Measurements from ENCODE around the gene TSG101. TPM values are rescaled to one million over a fixed set of nuclear protein-coding genes. Genes with fewer than 3 reads are reported as not detected.

TSG101 gene
- total RNA-seq, 2 experiments from 2014 or later, result 34.0 to 37.4 TPM

DNA sequence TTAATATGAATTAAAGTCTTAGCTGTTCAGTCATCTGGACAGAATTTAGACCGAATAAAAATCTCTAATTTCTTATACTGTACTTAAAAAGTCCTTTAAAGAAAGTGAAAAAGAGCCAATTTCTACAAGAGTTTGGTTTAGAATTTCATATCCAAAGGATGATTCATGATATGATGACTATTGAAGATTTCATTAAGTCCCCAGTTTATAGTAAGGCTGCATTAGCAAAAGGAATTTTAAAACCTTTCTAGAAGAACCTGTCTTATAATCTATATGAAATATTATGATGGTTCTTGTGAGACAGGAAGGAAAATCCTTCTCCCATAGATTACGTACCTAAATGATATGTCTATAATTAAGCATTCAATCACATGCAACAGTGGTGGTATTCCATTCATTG, 34.8 kb downstream of the TSG101 start:
- POLR2A ChIA-PET, result no interaction called here
- TF ChIP-seq, protein P1, sequence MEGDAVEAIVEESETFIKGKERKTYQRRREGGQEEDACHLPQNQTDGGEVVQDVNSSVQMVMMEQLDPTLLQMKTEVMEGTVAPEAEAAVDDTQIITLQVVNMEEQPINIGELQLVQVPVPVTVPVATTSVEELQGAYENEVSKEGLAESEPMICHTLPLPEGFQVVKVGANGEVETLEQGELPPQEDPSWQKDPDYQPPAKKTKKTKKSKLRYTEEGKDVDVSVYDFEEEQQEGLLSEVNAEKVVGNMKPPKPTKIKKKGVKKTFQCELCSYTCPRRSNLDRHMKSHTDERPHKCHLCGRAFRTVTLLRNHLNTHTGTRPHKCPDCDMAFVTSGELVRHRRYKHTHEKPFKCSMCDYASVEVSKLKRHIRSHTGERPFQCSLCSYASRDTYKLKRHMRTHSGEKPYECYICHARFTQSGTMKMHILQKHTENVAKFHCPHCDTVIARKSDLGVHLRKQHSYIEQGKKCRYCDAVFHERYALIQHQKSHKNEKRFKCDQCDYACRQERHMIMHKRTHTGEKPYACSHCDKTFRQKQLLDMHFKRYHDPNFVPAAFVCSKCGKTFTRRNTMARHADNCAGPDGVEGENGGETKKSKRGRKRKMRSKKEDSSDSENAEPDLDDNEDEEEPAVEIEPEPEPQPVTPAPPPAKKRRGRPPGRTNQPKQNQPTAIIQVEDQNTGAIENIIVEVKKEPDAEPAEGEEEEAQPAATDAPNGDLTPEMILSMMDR (IDR thresholded peaks at IDR 0.05), result no peak
- Mint-ChIP-seq H3K9me3 (no peaks in the 10 kb centered on the region), H3K27me3 (no peaks in the 10 kb centered on the region), H3K36me3 (ENCODE audit: low read depth) (peaks cover 31% of the 10 kb centered on the region), H3K27ac (no peak overlapping the region), H3K4me1 (ENCODE audit: low read depth) (peaks cover 5% of the 10 kb centered on the region), H3K4me3 (no peak overlapping the region)
- ATAC-seq (no peak), DNase-seq (no peak)
- CTCF ChIA-PET, result no interaction called here
- intact Hi-C loops (cut with micrococcal nuclease), result no loop called here

DNA sequence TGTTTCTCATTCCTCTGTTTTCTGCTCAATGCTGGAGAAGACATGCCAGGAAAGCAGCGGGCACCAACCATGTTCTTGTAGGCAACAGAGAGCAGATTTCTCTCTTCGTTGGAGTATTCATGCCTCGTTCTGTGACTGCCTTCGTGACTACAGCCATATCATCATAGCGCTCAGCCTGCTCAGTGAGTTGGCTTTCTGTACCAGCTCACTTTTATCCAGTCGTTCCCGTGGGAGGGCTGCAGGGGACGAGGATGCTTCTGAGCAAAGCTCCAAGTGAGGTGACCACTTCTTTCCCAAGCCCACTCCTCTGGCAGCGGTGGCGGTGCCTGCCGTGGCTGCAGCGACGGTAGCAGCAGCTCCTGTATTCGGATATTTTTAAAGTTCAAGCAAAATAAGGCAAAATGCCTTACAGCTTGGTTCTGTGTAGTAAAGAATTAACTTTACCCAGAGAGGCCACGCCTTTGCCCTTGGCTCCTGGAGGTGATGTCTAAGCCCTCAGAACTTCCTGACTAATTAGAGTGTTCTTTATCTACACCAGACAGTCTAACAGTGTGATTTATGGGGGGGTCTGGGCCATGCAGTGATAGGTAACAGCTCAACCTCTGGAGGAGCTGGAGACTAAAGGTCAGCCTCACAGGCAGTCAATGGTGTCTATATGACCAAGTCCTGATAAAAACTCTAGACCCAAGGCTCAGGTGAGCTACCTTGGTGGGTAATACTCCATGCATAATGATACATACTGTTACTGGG, 35.8 kb downstream of the TSG101 start:
- CTCF ChIA-PET, result no interaction called here
- TF ChIP-seq, protein P1 (IDR thresholded peaks at IDR 0.05), result no peak
- Mint-ChIP-seq H3K4me1 (ENCODE audit: low read depth) (peaks cover 10% of the 10 kb centered on the region), H3K27ac (peak overlapping the region; percentile 46), H3K4me3 (no peak overlapping the region), H3K36me3 (ENCODE audit: low read depth) (peaks cover 32% of the 10 kb centered on the region), H3K27me3 (no peaks in the 10 kb centered on the region), H3K9me3 (no peaks in the 10 kb centered on the region)
- POLR2A ChIA-PET, result no interaction called here
- intact Hi-C loops (cut with micrococcal nuclease), result no loop called here
- no peak for ATAC-seq
- no peak for DNase-seq

DNA sequence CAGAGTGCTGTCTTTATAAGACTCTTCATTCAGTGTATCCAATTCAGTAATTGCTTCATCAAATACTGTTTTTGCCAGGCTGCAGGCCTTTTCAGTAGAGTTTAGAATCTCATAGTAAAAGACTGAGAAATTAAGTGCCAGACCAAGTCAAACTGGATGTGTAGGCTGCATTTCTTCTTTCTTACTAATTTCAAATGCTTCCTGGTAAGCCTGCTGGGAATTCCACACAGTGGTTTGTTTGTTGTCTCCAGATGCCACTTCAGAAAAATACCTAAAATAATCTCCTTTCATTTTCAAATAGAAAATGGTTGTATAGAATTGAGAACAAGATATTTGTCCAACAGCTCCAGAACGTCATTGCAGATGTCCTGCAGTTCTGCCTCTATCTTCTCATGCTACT, 36.4 kb downstream of the TSG101 start:
- ATAC-seq (no peak), DNase-seq (no peak)
- H3K4me1 Mint-ChIP-seq (ENCODE audit: low read depth), result peaks cover 12% of the 10 kb centered on the region
- intact Hi-C loops (cut with micrococcal nuclease), result no loop called here
- ChIA-PET POLR2A (no interaction called here), CTCF (no interaction called here)
- no peak overlapping the region for H3K4me3 Mint-ChIP-seq
- TF ChIP-seq, protein P1 (IDR thresholded peaks at IDR 0.05), result no peak
- no peaks in the 10 kb centered on the region for H3K9me3 Mint-ChIP-seq
- peaks cover 33% of the 10 kb centered on the region for H3K36me3 Mint-ChIP-seq (ENCODE audit: low read depth)
- H3K27me3 Mint-ChIP-seq, result no peaks in the 10 kb centered on the region
- H3K27ac Mint-ChIP-seq, result peak overlapping the region; percentile 46

DNA sequence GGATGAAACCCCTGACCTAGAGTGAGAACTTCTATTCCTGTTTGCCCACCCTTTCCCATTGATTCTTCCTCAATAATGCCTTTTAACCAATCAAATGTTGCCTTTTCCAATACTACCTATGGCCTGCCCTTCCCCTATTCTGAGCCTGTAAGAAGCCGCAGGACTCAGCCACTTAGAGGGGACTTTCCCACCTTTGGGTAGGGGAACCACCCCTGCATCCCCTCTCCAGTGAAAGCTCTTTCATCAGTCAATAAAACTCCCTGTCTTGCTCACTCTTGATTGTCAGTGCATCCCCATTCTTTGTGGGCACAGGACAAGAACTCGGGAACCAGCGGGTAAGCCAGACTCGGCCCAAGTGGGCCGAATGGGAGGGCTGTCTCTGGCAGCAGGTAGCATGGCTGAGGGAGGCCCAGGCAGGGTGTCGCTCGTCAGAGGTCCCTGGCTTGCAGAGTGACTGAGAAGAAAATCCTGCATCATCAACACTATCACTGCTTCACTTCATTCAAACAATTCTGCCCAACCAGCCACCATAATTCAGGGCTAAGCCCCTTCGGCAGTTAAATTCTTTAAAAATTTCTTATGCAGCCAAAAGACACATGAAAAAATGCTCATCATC, 40.7 kb downstream of the TSG101 start:
- ATAC-seq, result peak; percentile 70
- peaks cover 49% of the 10 kb centered on the region for H3K36me3 Mint-ChIP-seq (ENCODE audit: low read depth)
- ChIA-PET CTCF (interaction anchor here (0.6 kb wide), 1 partner anchor 242 kb away, joined by 3 read pairs; no protein-coding TSS in a partner anchor), POLR2A (interaction anchor here (1.0 kb wide), 1 partner anchor 32 kb away, joined by 3 read pairs; no protein-coding TSS in a partner anchor)
- no peak overlapping the region for H3K4me3 Mint-ChIP-seq
- peaks cover 9% of the 10 kb centered on the region for H3K4me1 Mint-ChIP-seq (ENCODE audit: low read depth)
- peak; percentile 23 for DNase-seq
- TF ChIP-seq, protein P1 (IDR thresholded peaks at IDR 0.05), result no peak
- intact Hi-C loops (cut with micrococcal nuclease), result no loop called here
- peak overlapping the region; percentile 31 for H3K27ac Mint-ChIP-seq
- H3K9me3 Mint-ChIP-seq, result no peaks in the 10 kb centered on the region
- H3K27me3 Mint-ChIP-seq, result no peaks in the 10 kb centered on the region

DNA sequence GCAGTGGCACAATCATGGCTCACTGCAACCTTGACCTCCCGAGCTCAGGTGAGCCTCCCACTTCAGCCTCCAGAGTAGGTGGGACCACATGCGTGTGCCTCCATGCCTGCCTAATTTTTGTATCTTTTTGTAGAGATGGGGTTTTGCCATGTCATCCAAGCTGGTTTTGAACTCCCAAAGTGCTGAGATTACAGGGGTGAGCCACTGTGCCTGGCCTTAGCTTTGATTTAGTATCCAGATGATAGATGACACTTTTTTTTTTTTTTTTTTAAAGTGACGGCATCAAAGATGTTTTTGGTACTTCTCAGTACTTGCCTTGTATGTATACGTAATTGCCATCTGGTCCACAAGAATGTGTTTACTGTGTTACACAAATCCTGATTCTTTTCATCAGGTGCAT, 47.7 kb downstream of the TSG101 start:
- CTCF ChIA-PET, result interaction anchor here (1.0 kb wide), 1 partner anchor 285 kb away, joined by 3 read pairs; no protein-coding TSS in a partner anchor
- H3K9me3 Mint-ChIP-seq, result no peaks in the 10 kb centered on the region
- H3K27ac Mint-ChIP-seq, result no peak overlapping the region
- no peaks in the 10 kb centered on the region for H3K4me1 Mint-ChIP-seq (ENCODE audit: low read depth)
- no peak for DNase-seq
- POLR2A ChIA-PET, result interaction anchor here (0.6 kb wide), 1 partner anchor 15 kb away, joined by 3 read pairs; no protein-coding TSS in a partner anchor
- TF ChIP-seq, protein P1 (IDR thresholded peaks at IDR 0.05), result no peak
- intact Hi-C loops (cut with micrococcal nuclease), result no loop called here
- no peak for ATAC-seq
- H3K4me3 Mint-ChIP-seq, result no peak overlapping the region
- peaks cover 47% of the 10 kb centered on the region for H3K36me3 Mint-ChIP-seq (ENCODE audit: low read depth)
- H3K27me3 Mint-ChIP-seq, result no peaks in the 10 kb centered on the region

Measured in activated CD8-positive, alpha-beta T cell treated with anti-CD3 and anti-CD28 coated beads for 36 hours (primary cell).